Brain microvascular endothelial cell (primary cell): ENCODE results near the gene EIF5A.

Source experiments
- DNase-seq: peaks from one replicate; pipeline ENCODE4 v3.0.0-alpha.2; 2020
- H3K27ac ChIP-seq: fragments of 250-450 bp; sonication (Bioruptor Pico); 2 replicates; pipeline ENCODE4 v1.5.1; 2020; ENCODE audit warnings: mild to moderate bottlenecking, moderate library complexity
- H3K27me3 ChIP-seq: fragments of 250-450 bp; sonication (Bioruptor Pico); replicated peaks from 2 replicates; pipeline ENCODE4 v1.5.1; 2020; ENCODE audit warnings: mild to moderate bottlenecking
- H3K36me3 ChIP-seq: fragments of 250-450 bp; sonication (Bioruptor Pico); replicated peaks from 2 replicates; pipeline ENCODE4 v1.5.1; 2020; ENCODE audit warnings: mild to moderate bottlenecking
- H3K4me3 ChIP-seq: 2 replicates; pipeline ENCODE4 v1.5.1; 2011; ENCODE audit warnings: low read depth, mild to moderate bottlenecking, control low read depth, low read length, moderate library complexity
- in situ Hi-C: cut with HindIII; loops from 2 replicates; pipeline ENCODE4 v1.10.0; 2017; ENCODE audit warnings: low sequenced_read_pairs, low pct_ligation_motif_present
- TF ChIP-seq, protein P1 (sequence below): IDR thresholded peaks from 2 replicates; pipeline ENCODE4 v1.5.1; 2011; ENCODE audit warnings: low read depth, mild to moderate bottlenecking, moderate library complexity, low read length, control low read depth, inconsistent platforms; ENCODE audit errors: missing control alignments

The EIF5A gene

GRCh38 chr17:7283471-7284216 is 23.8 kb upstream of the EIF5A start:
- in situ Hi-C loops: no loop called here
- no peak for DNase-seq
- no peaks in the 10 kb centered on the region for H3K36me3 ChIP-seq
- TF ChIP-seq, protein P1, sequence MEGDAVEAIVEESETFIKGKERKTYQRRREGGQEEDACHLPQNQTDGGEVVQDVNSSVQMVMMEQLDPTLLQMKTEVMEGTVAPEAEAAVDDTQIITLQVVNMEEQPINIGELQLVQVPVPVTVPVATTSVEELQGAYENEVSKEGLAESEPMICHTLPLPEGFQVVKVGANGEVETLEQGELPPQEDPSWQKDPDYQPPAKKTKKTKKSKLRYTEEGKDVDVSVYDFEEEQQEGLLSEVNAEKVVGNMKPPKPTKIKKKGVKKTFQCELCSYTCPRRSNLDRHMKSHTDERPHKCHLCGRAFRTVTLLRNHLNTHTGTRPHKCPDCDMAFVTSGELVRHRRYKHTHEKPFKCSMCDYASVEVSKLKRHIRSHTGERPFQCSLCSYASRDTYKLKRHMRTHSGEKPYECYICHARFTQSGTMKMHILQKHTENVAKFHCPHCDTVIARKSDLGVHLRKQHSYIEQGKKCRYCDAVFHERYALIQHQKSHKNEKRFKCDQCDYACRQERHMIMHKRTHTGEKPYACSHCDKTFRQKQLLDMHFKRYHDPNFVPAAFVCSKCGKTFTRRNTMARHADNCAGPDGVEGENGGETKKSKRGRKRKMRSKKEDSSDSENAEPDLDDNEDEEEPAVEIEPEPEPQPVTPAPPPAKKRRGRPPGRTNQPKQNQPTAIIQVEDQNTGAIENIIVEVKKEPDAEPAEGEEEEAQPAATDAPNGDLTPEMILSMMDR: no peak
- peaks cover 22% of the 10 kb centered on the region for H3K27me3 ChIP-seq
- no peak overlapping the region for H3K27ac ChIP-seq
- H3K4me3 ChIP-seq: no peak overlapping the region

- H3K4me3 ChIP-seq: no peak overlapping the region
- H3K27ac ChIP-seq: no peak overlapping the region
- peaks cover 25% of the 10 kb centered on the region for H3K27me3 ChIP-seq
- no peak for DNase-seq
- no peaks in the 10 kb centered on the region for H3K36me3 ChIP-seq
- TF ChIP-seq, protein P1: no peak
- in situ Hi-C loops: no loop called here
These were observed 22.5 kb upstream of the EIF5A start for GRCh38 chr17:7284911-7285310.

- Histone ChIP-seq H3K4me3 (no peak overlapping the region), H3K36me3 (no peaks in the 10 kb centered on the region), H3K27me3 (peaks cover 32% of the 10 kb centered on the region), H3K27ac (no peak overlapping the region)
- no peak for DNase-seq
- in situ Hi-C loops: no loop called here
- TF ChIP-seq, protein P1: no peak
These were observed 21.7 kb upstream of the EIF5A start for GRCh38 chr17:7285679-7286078.

DNA sequence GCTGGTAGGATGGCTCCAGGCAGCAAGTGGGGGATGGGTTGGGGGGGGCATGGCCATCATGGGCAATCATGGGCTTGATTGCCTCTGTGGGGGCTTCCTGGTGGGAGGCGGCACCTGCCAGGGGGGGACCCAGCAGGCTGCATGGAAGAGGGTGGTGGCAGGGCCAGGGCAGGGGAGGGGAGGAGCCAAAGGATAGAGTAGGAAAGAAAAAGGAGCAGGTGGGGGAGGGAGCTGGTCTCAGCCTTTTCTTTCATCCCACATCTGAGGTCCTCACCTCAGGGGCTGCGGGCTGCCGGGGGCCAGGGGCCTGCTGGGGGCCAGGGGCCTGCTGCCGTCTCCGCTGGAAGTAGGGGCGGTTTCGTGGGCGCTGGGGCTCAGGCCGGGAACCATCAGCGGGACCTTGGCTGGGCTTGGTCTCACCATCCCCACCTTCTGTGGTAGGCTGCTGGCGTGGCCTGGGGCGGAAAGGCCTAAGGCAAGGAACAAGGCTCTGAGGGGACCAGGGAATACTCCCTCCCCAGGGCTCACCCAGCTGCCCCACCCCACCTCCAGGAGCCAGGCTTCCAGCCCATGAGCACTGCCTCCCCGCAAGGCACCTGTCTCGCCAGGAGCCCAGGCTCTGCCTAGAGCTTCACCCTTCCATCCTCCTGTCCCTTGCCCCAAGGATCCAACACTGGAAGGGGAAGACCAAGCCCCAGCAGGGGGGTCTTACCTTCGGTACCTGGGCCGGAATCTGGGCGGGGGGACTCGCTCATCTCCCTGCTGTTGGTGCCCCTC is 18.0 kb upstream of the EIF5A start:
- in situ Hi-C loops: no loop called here
- no peak overlapping the region for H3K27ac ChIP-seq
- TF ChIP-seq, protein P1: no peak
- H3K4me3 ChIP-seq: no peak overlapping the region
- H3K36me3 ChIP-seq: no peaks in the 10 kb centered on the region
- H3K27me3 ChIP-seq: peaks cover 52% of the 10 kb centered on the region
- no peak for DNase-seq

GRCh38 chr17:7290166-7290565 is 17.3 kb upstream of the EIF5A start:
- Histone ChIP-seq H3K27ac (no peak overlapping the region), H3K27me3 (peaks cover 57% of the 10 kb centered on the region), H3K4me3 (no peak overlapping the region), H3K36me3 (no peaks in the 10 kb centered on the region)
- TF ChIP-seq, protein P1: no peak
- in situ Hi-C loops: no loop called here
- DNase-seq: no peak
